GM23338 (cell line): ENCODE data around the gene ENOX1. TPM values are rescaled to one million over a fixed set of nuclear protein-coding genes. Genes with fewer than 3 reads are reported as not detected.

ENCODE experiments used
- ATAC-seq: fragments of 200-7000 bp; cut with Tn5 transposase; 3 replicates; pipeline ENCODE4 v1.9.1; 2020
- DNase-seq: peaks from one replicate; pipeline ENCODE4 v3.0.0-alpha.2; 2015; ENCODE audit warnings: low spot score
- H2AFZ ChIP-seq: fragments of 200-600 bp; sonication (generic); 2 replicates; pipeline ENCODE4 v1.8.0; 2016; ENCODE audit warnings: antibody characterized with exemption, mild to moderate bottlenecking, moderate library complexity
- H3F3A ChIP-seq: fragments of 200-600 bp; sonication (generic); replicated peaks from 2 replicates; pipeline ENCODE4 v1.8.0; 2017; ENCODE audit warnings: antibody characterized with exemption, mixed run types, low read depth
- H3K27ac ChIP-seq: fragments of 200-600 bp; sonication (generic); 2 replicates; pipeline ENCODE4 v1.6.1; 2016; ENCODE audit warnings: low read depth
- H3K27me3 ChIP-seq: fragments of 200-600 bp; sonication (generic); 2 replicates; pipeline ENCODE4 v1.8.0; 2016; ENCODE audit warnings: mild to moderate bottlenecking, mixed run types, moderate library complexity; ENCODE audit not compliant: insufficient read depth
- H3K36me3 ChIP-seq: fragments of 200-600 bp; sonication (generic); 2 replicates; pipeline ENCODE4 v1.8.0; 2016; ENCODE audit warnings: mild to moderate bottlenecking; ENCODE audit not compliant: insufficient read depth
- H3K4me1 ChIP-seq: fragments of 200-600 bp; sonication (generic); 2 replicates; pipeline ENCODE4 v1.8.0; 2016; ENCODE audit warnings: mild to moderate bottlenecking, moderate library complexity; ENCODE audit not compliant: insufficient read depth
- H3K4me2 ChIP-seq: fragments of 200-600 bp; sonication (generic); 2 replicates; pipeline ENCODE4 v1.7.1; 2017; ENCODE audit warnings: mixed run types
- H3K4me3 ChIP-seq: fragments of 200-600 bp; sonication (generic); 2 replicates; pipeline ENCODE4 v1.6.1; 2016; ENCODE audit warnings: mixed run types
- H3K79me2 ChIP-seq: fragments of 200-600 bp; sonication (generic); replicated peaks from 2 replicates; pipeline ENCODE4 v1.8.0; 2017; ENCODE audit warnings: mild to moderate bottlenecking; ENCODE audit not compliant: insufficient read depth
- H3K9me2 ChIP-seq: fragments of 200-600 bp; sonication (generic); 2 replicates; pipeline ENCODE4 v1.8.0; 2017; ENCODE audit not compliant: insufficient read depth
- H4K20me1 ChIP-seq: fragments of 200-600 bp; sonication (generic); replicated peaks from 2 replicates; pipeline ENCODE4 v1.8.0; 2017; ENCODE audit warnings: mild to moderate bottlenecking; ENCODE audit not compliant: insufficient read depth
- H3K27ac Mint-ChIP-seq: 2 replicates; pipeline ENCODE4 v1.8.0; 2020; ENCODE audit warnings: inconsistent platforms, mild to moderate bottlenecking, moderate library complexity, mixed read lengths
- H3K27me3 Mint-ChIP-seq: 3 replicates; pipeline ENCODE4 v1.8.0; 2022; ENCODE audit warnings: low read depth, mild to moderate bottlenecking, moderate library complexity, mixed read lengths, inconsistent platforms; ENCODE audit not compliant: insufficient read depth, poor library complexity
- H3K36me3 Mint-ChIP-seq: 3 replicates; pipeline ENCODE4 v1.8.0; 2021; ENCODE audit warnings: low read depth, mild to moderate bottlenecking, inconsistent platforms, moderate library complexity, mixed read lengths
- H3K4me1 Mint-ChIP-seq: 3 replicates; pipeline ENCODE4 v1.8.0; 2020; ENCODE audit warnings: mild to moderate bottlenecking, inconsistent platforms, mixed read lengths
- H3K4me3 Mint-ChIP-seq: 3 replicates; pipeline ENCODE4 v1.8.0; 2021; ENCODE audit warnings: moderate library complexity, mild to moderate bottlenecking, inconsistent platforms, mixed read lengths
- H3K9me3 Mint-ChIP-seq: 3 replicates; pipeline ENCODE4 v1.8.0; 2020; ENCODE audit warnings: moderate library complexity, mild to moderate bottlenecking, inconsistent platforms, mixed read lengths
- CREB1 ChIP-seq: fragments of 250-450 bp; sonication (Bioruptor Pico); IDR thresholded peaks from 2 replicates; pipeline ENCODE4 v1.5.0; 2020; ENCODE audit warnings: low read depth, mild to moderate bottlenecking, moderate library complexity
- EZH2 ChIP-seq: fragments of 200-600 bp; sonication (generic); IDR thresholded peaks from one replicate; pipeline ENCODE4 v1.8.0; 2017; ENCODE audit warnings: antibody characterized with exemption, mild to moderate bottlenecking, low read depth; ENCODE audit not compliant: unreplicated experiment
- EZH2phosphoT487 ChIP-seq: fragments of 200-600 bp; sonication (generic); IDR thresholded peaks from one replicate; pipeline ENCODE4 v1.8.1; 2018; ENCODE audit warnings: antibody characterized with exemption; ENCODE audit not compliant: unreplicated experiment
- JUNB ChIP-seq: IDR thresholded peaks from one replicate; pipeline ENCODE4 v1.6.1; 2016; ENCODE audit warnings: antibody characterized with exemption; ENCODE audit not compliant: unreplicated experiment
- NANOG ChIP-seq: IDR thresholded peaks from 2 replicates; pipeline ENCODE4 v1.6.1; 2016; ENCODE audit warnings: antibody characterized with exemption, borderline replicate concordance
- POLR2AphosphoS5 ChIP-seq: IDR thresholded peaks from 2 replicates; pipeline ENCODE4 v1.6.1; 2016; ENCODE audit warnings: antibody characterized with exemption, low read depth
- STAT1 ChIP-seq: IDR thresholded peaks from one replicate; pipeline ENCODE4 v1.6.1; 2016; ENCODE audit warnings: antibody characterized with exemption; ENCODE audit not compliant: unreplicated experiment
- ZNF114 ChIP-seq: fragments of 250-450 bp; sonication (Bioruptor Pico); IDR thresholded peaks from 2 replicates; pipeline ENCODE4 v1.5.0; 2020; ENCODE audit warnings: mild to moderate bottlenecking, moderate library complexity
- ZNF331 ChIP-seq: fragments of 250-450 bp; sonication (Bioruptor Pico); IDR thresholded peaks from 2 replicates; pipeline ENCODE4 v1.5.0; 2020; ENCODE audit warnings: low read depth, mild to moderate bottlenecking, moderate library complexity
- polyA plus RNA-seq: library from polyadenylated mRNA; unstranded; fragments of >200 nt; fragmentation: Nextera tagmentation; extraction: Ambion mirVana; gene quantifications from 2 replicates; pipeline ENCODE4 v1.2.1, GENCODE V29; 2016
- total RNA-seq: library from RNA; depleted of rRNA; stranded (reverse); fragments of >200 nt; shearing (Covaris generic); gene quantifications from 2 replicates; pipeline ENCODE4 v1.2.3, GENCODE V29; 2014
- TF ChIP-seq, protein P1 (sequence below): fragments of 250-450 bp; sonication (Bioruptor Pico); IDR thresholded peaks from 2 replicates; pipeline ENCODE4 v1.5.0; 2020; ENCODE audit warnings: mild to moderate bottlenecking, moderate library complexity
- TF ChIP-seq, protein P2 (sequence below): IDR thresholded peaks from 2 replicates; pipeline ENCODE4 v1.6.1; 2016; ENCODE audit warnings: antibody characterized with exemption
- TF ChIP-seq, protein P3 (sequence below), 2 experiments: fragments of 200-600 bp in 1 of 2; sonication (generic) in 1 of 2; conservative IDR thresholded peaks; 2 replicates each; pipeline versions ENCODE4 v1.5.1 to v1.6.1; 2016 to 2017; ENCODE audit warnings: antibody characterized with exemption in 2 of 2, low read depth in 2 of 2, mild to moderate bottlenecking in 2 of 2, moderate library complexity in 1 of 2
- TF ChIP-seq, protein P4 (sequence below): IDR thresholded peaks from one replicate; pipeline ENCODE4 v1.6.1; 2018; ENCODE audit warnings: antibody characterized with exemption; ENCODE audit not compliant: unreplicated experiment

Gene ENOX1
- total and polyA plus RNA-seq, 2 experiments from 2014 or later: 0.66 to 0.81 TPM

DNA sequence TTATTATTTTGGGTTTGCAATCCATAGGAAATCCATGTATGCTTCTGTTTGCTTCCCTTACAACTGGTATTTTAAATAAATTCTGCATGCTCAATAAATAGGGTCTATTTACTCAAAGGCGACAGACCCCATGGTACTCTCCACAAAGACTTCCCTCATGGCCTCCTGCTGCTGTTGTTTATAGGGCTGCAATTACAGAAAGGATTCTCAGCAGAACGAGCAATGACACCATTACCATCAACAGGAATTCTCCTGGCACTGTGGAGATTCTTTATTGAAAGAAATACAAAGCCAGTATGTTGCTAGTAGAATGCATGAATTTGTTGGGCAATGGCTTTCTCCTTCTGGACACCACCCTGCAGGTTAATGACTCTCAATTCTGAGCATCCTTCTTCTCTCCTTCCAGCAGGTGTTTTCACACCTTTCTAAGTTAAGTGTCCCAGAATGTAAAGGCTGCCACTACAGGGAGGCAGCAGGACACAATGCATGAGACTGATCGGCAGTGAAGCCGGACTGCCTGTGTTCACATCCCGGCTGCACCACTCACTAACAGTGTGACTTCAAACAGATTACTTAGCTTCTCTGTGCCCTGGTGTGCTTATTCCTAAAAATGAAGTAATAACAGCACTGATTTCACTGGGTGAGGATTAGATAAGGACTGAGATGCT lies 403.1 kb downstream of the ENOX1 start:
- Mint-ChIP-seq H3K27me3 (no peaks in the 10 kb centered on the region), H3K4me1 (peaks cover 28% of the 10 kb centered on the region), H3K9me3 (peaks cover 7% of the 10 kb centered on the region; the same call in 2 of the 3 replicates), H3K27ac (no peak overlapping the region), H3K36me3 (peaks cover 3% of the 10 kb centered on the region; the same call in 1 of the 3 replicates), H3K4me3 (no peak overlapping the region)
- Histone ChIP-seq H3K4me1 (peaks cover 11% of the 10 kb centered on the region; the same call in 1 of the 2 replicates), H3F3A (no peaks in the 10 kb centered on the region), H3K27ac (no peak overlapping the region), H4K20me1 (no peaks in the 10 kb centered on the region), H3K9me2 (no peaks in the 10 kb centered on the region), H3K4me3 (no peak overlapping the region), H3K36me3 (no peaks in the 10 kb centered on the region), H3K79me2 (no peaks in the 10 kb centered on the region), H3K27me3 (no peaks in the 10 kb centered on the region), H2AFZ (no peak overlapping the region), H3K4me2 (no peak overlapping the region)
- TF ChIP-seq ZNF331 (CRISPR knock-in tag) (no peak), STAT1 (no peak), CREB1 (CRISPR knock-in tag) (no peak), ZNF114 (CRISPR knock-in tag) (no peak), JUNB (no peak), EZH2 (no peak), EZH2phosphoT487 (no peak), NANOG (no peak), POLR2AphosphoS5 (no peak)
- TF ChIP-seq, protein P1, sequence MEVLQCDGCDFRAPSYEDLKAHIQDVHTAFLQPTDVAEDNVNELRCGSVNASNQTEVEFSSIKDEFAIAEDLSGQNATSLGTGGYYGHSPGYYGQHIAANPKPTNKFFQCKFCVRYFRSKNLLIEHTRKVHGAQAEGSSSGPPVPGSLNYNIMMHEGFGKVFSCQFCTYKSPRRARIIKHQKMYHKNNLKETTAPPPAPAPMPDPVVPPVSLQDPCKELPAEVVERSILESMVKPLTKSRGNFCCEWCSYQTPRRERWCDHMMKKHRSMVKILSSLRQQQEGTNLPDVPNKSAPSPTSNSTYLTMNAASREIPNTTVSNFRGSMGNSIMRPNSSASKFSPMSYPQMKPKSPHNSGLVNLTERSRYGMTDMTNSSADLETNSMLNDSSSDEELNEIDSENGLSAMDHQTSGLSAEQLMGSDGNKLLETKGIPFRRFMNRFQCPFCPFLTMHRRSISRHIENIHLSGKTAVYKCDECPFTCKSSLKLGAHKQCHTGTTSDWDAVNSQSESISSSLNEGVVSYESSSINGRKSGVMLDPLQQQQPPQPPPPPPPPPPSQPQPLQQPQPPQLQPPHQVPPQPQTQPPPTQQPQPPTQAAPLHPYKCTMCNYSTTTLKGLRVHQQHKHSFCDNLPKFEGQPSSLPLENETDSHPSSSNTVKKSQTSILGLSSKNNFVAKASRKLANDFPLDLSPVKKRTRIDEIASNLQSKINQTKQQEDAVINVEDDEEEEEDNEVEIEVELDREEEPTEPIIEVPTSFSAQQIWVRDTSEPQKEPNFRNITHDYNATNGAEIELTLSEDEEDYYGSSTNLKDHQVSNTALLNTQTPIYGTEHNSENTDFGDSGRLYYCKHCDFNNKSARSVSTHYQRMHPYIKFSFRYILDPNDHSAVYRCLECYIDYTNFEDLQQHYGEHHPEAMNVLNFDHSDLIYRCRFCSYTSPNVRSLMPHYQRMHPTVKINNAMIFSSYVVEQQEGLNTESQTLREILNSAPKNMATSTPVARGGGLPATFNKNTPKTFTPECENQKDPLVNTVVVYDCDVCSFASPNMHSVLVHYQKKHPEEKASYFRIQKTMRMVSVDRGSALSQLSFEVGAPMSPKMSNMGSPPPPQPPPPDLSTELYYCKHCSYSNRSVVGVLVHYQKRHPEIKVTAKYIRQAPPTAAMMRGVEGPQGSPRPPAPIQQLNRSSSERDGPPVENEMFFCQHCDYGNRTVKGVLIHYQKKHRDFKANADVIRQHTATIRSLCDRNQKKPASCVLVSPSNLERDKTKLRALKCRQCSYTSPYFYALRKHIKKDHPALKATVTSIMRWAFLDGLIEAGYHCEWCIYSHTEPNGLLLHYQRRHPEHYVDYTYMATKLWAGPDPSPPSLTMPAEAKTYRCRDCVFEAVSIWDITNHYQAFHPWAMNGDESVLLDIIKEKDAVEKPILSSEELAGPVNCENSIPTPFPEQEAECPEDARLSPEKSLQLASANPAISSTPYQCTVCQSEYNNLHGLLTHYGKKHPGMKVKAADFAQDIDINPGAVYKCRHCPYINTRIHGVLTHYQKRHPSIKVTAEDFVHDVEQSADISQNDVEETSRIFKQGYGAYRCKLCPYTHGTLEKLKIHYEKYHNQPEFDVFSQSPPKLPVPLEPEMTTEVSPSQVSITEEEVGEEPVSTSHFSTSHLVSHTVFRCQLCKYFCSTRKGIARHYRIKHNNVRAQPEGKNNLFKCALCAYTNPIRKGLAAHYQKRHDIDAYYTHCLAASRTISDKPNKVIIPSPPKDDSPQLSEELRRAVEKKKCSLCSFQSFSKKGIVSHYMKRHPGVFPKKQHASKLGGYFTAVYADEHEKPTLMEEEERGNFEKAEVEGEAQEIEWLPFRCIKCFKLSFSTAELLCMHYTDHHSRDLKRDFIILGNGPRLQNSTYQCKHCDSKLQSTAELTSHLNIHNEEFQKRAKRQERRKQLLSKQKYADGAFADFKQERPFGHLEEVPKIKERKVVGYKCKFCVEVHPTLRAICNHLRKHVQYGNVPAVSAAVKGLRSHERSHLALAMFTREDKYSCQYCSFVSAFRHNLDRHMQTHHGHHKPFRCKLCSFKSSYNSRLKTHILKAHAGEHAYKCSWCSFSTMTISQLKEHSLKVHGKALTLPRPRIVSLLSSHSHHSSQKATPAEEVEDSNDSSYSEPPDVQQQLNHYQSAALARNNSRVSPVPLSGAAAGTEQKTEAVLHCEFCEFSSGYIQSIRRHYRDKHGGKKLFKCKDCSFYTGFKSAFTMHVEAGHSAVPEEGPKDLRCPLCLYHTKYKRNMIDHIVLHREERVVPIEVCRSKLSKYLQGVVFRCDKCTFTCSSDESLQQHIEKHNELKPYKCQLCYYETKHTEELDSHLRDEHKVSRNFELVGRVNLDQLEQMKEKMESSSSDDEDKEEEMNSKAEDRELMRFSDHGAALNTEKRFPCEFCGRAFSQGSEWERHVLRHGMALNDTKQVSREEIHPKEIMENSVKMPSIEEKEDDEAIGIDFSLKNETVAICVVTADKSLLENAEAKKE (CRISPR knock-in tag): no peak
- TF ChIP-seq, protein P2, sequence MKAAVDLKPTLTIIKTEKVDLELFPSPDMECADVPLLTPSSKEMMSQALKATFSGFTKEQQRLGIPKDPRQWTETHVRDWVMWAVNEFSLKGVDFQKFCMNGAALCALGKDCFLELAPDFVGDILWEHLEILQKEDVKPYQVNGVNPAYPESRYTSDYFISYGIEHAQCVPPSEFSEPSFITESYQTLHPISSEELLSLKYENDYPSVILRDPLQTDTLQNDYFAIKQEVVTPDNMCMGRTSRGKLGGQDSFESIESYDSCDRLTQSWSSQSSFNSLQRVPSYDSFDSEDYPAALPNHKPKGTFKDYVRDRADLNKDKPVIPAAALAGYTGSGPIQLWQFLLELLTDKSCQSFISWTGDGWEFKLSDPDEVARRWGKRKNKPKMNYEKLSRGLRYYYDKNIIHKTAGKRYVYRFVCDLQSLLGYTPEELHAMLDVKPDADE: no peak
- TF ChIP-seq, protein P3, sequence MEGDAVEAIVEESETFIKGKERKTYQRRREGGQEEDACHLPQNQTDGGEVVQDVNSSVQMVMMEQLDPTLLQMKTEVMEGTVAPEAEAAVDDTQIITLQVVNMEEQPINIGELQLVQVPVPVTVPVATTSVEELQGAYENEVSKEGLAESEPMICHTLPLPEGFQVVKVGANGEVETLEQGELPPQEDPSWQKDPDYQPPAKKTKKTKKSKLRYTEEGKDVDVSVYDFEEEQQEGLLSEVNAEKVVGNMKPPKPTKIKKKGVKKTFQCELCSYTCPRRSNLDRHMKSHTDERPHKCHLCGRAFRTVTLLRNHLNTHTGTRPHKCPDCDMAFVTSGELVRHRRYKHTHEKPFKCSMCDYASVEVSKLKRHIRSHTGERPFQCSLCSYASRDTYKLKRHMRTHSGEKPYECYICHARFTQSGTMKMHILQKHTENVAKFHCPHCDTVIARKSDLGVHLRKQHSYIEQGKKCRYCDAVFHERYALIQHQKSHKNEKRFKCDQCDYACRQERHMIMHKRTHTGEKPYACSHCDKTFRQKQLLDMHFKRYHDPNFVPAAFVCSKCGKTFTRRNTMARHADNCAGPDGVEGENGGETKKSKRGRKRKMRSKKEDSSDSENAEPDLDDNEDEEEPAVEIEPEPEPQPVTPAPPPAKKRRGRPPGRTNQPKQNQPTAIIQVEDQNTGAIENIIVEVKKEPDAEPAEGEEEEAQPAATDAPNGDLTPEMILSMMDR (conservative IDR thresholded peaks at IDR 0.05; ENCODE audit: low read depth in 2 of 2): no peak
- TF ChIP-seq, protein P4, sequence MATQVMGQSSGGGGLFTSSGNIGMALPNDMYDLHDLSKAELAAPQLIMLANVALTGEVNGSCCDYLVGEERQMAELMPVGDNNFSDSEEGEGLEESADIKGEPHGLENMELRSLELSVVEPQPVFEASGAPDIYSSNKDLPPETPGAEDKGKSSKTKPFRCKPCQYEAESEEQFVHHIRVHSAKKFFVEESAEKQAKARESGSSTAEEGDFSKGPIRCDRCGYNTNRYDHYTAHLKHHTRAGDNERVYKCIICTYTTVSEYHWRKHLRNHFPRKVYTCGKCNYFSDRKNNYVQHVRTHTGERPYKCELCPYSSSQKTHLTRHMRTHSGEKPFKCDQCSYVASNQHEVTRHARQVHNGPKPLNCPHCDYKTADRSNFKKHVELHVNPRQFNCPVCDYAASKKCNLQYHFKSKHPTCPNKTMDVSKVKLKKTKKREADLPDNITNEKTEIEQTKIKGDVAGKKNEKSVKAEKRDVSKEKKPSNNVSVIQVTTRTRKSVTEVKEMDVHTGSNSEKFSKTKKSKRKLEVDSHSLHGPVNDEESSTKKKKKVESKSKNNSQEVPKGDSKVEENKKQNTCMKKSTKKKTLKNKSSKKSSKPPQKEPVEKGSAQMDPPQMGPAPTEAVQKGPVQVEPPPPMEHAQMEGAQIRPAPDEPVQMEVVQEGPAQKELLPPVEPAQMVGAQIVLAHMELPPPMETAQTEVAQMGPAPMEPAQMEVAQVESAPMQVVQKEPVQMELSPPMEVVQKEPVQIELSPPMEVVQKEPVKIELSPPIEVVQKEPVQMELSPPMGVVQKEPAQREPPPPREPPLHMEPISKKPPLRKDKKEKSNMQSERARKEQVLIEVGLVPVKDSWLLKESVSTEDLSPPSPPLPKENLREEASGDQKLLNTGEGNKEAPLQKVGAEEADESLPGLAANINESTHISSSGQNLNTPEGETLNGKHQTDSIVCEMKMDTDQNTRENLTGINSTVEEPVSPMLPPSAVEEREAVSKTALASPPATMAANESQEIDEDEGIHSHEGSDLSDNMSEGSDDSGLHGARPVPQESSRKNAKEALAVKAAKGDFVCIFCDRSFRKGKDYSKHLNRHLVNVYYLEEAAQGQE: no peak
- peak; percentile 84 for ATAC-seq
- no peak for DNase-seq
